Spleen (tissue), 11 donors: Measurements from ENCODE around the gene ZNF148. TPM values are rescaled to one million over a fixed set of nuclear protein-coding genes. Genes with fewer than 3 reads are reported as not detected.

Experiments
- DNase-seq: peaks from one replicate; pipeline ENCODE4 v3.0.0-alpha.2; 2020
- H3K27ac ChIP-seq, 8 donors: fragments of 200-600 bp; sonication (generic) in 7 of 8; 1 replicate in 4 of 8; 2 replicates in 4 of 8; pipeline versions ENCODE4 v1.5.0 to v1.8.0; 2016 to 2021; ENCODE audit warnings: inconsistent platforms in 4 of 8, mild to moderate bottlenecking in 4 of 8, moderate library complexity in 1 of 8
- H3K27me3 ChIP-seq, 7 donors: fragments of 200-600 bp; sonication (generic) in 6 of 7; replicated peaks in 1 of 7; 1 replicate in 4 of 7; 2 replicates in 3 of 7; pipeline versions ENCODE4 v1.5.0 to v1.8.0; 2016 to 2021; ENCODE audit warnings: inconsistent platforms in 3 of 7, mild to moderate bottlenecking in 1 of 7
- H3K36me3 ChIP-seq, 6 donors: fragments of 200-600 bp; sonication (generic) in 5 of 6; 1 replicate in 4 of 6; 2 replicates in 2 of 6; pipeline versions ENCODE4 v1.5.0 to v1.8.0; 2016 to 2021; ENCODE audit warnings: inconsistent platforms in 2 of 6
- H3K4me1 ChIP-seq, 6 donors: fragments of 200-600 bp; sonication (generic) in 5 of 6; 1 replicate in 3 of 6; 2 replicates in 3 of 6; pipeline versions ENCODE4 v1.5.0 to v1.8.0; 2016 to 2021; ENCODE audit warnings: inconsistent platforms in 3 of 6
- H3K4me3 ChIP-seq, 8 donors: fragments of 200-600 bp; sonication (generic) in 7 of 8; 1 replicate in 4 of 8; 2 replicates in 4 of 8; pipeline versions ENCODE4 v1.5.0 to v1.8.0; 2016 to 2021; ENCODE audit warnings: inconsistent platforms in 4 of 8, mild to moderate bottlenecking in 4 of 8, moderate library complexity in 2 of 8
- H3K9me3 ChIP-seq, 8 donors: fragments of 200-600 bp; sonication (generic) in 7 of 8; 1 replicate in 4 of 8; 2 replicates in 4 of 8; pipeline versions ENCODE4 v1.5.0 to v1.8.0; 2016 to 2021; ENCODE audit warnings: inconsistent platforms in 4 of 8
- POLR2A ChIP-seq, 3 donors: fragments of 450-650 bp; IDR thresholded peaks; one replicate each; pipeline ENCODE4 v1.5.1; 2017; ENCODE audit warnings: antibody characterized with exemption in 3 of 3, mild to moderate bottlenecking in 1 of 3
- POLR2AphosphoS5 ChIP-seq, 3 donors: sonication (generic); formaldehyde crosslinking; IDR thresholded peaks; one replicate each; pipeline ENCODE4 v1.5.1; 2017; ENCODE audit warnings: antibody characterized with exemption in 3 of 3
- WGBS, 5 donors: extraction: QIAGEN DNeasy Blood & Tissue Kit in 3 of 5; methylation state at CpG; one replicate each; pipeline versions ENCODE4 v1.1.5 to v1.1.7; 2013 to 2018; 5-methylcytosine and 5-hydroxymethylcytosine counted together
- intact Hi-C: fragments of 100-400 bp; cut with DNase I; formaldehyde crosslinking; loops from one replicate; pipeline ENCODE4 v1.15.0; 2023; ENCODE audit warnings: low total_unique reads
- polyA plus RNA-seq, 3 donors: library from polyadenylated mRNA; stranded (reverse); fragments of 200-250 nt; gene quantifications; one replicate each; pipeline ENCODE4 v1.2.1, GENCODE V29; 2013
- total RNA-seq, 7 donors: library from RNA; depleted of rRNA in 3 of 7; stranded (reverse); fragments of >200 nt in 3 of 7; fragmentation: NEBNext Ultra II Directional in 4 of 7; extraction: Animal tissue kit (Norgen Biotek cat#: 25700) in 4 of 7; gene quantifications; one replicate each; pipeline versions ENCODE4 v1.1.0 to v1.2.1, GENCODE V29; 2016 to 2021
- TF ChIP-seq, protein P1 (sequence below), 11 experiments: fragments of 200-600 bp in 7 of 11; fragments of 450-650 bp in 4 of 11; sonication (generic) in 4 of 11; IDR thresholded peaks in 8 of 11; conservative IDR thresholded peaks in 3 of 11; 1 replicate in 7 of 11; 2 replicates in 4 of 11; pipeline versions ENCODE4 v1.4.0 to v1.8.0; 2016 to 2021; ENCODE audit warnings: antibody characterized with exemption in 11 of 11, inconsistent platforms in 4 of 11, mild to moderate bottlenecking in 1 of 11
- donor health status: healthy with polysubstance abuse.
- donor health status: DM: no; HTN: no; CAD: no; lungs with moderate emphysema.
- donor health status: DM: no; HTN: no; CAD: no.
- donor health status: Bipolar disorder and iron deficiency.
- donor health status: healthy.
- donor health status: DM: no; HTN: no; CAD: no.
- donor health status: DM: yes; HTN: yes; CAD: no.

The ZNF148 gene
- total and polyA plus RNA-seq, 10 donors = 4.1 to 66.0 (median 39.0) TPM

DNA sequence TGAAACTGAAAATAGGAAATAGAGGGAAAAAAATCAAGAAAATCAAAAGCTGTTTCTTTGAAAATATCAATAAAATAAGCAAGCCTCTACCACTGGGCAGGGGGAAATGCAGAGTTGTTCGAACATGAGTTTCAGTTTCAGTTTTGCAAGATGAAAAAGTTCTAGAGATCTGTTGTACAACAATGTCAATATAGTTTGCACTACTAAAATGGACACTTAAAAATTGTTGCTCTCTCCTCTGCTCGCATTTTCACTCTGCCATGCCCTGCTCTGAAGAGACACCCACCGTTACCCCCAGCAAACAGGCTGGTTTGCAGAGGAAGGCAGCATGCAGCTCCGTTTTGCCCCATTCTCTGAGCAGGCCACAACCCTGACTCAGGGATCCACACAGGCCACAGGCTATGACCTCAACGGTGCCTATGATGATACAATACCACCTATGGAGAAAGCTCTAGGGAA lies 64.5 kb downstream of the ZNF148 start:
- TF ChIP-seq POLR2A (IDR thresholded peaks at IDR 0.05) (no peak), POLR2AphosphoS5 (IDR thresholded peaks at IDR 0.05) (peak in 2 of 3 donors; percentile 22 to 40)
- TF ChIP-seq, protein P1, sequence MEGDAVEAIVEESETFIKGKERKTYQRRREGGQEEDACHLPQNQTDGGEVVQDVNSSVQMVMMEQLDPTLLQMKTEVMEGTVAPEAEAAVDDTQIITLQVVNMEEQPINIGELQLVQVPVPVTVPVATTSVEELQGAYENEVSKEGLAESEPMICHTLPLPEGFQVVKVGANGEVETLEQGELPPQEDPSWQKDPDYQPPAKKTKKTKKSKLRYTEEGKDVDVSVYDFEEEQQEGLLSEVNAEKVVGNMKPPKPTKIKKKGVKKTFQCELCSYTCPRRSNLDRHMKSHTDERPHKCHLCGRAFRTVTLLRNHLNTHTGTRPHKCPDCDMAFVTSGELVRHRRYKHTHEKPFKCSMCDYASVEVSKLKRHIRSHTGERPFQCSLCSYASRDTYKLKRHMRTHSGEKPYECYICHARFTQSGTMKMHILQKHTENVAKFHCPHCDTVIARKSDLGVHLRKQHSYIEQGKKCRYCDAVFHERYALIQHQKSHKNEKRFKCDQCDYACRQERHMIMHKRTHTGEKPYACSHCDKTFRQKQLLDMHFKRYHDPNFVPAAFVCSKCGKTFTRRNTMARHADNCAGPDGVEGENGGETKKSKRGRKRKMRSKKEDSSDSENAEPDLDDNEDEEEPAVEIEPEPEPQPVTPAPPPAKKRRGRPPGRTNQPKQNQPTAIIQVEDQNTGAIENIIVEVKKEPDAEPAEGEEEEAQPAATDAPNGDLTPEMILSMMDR (IDR thresholded peaks at IDR 0.05 in 8 of 11, conservative IDR thresholded peaks at IDR 0.05 in 3 of 11) = no peak
- 5 to 12% (median 8%) methylated on average over 5 of the region's 5 CpGs for WGBS, 5 donors
- intact Hi-C loops = no loop called here
- no peak for DNase-seq
- Histone ChIP-seq H3K9me3 (no peaks in the 10 kb centered on the region), H3K27me3 (no peaks in the 10 kb centered on the region), H3K4me1 (peaks cover 5 to 46% (median 25%) of the 10 kb centered on the region in 6 donors), H3K27ac (peak overlapping the region; percentile 21 to 77 (median 62)), H3K36me3 (peaks cover 0 to 29% (median 3%) of the 10 kb centered on the region in 6 donors), H3K4me3 (peak overlapping the region; percentile 14 to 67 (median 30))

DNA sequence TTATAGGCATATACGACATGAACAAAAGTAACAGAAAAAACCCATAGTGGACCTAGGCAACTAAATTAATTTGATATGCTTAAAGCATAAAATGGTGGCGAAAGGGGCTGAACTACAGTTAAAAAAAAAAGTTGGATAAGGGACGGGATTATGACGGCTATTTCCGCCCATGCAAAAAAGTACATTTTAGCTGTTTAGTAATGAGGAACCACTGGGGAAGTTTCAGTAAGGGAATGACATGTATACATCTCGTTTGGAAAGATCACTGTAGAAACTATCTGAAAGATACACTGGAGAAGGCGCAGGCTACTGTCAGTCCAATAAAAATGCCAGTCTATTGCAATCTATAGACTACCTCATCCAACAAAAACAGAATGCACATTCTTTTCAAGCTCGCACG lies 65.6 kb downstream of the ZNF148 start:
- intact Hi-C loops = no loop called here

DNA sequence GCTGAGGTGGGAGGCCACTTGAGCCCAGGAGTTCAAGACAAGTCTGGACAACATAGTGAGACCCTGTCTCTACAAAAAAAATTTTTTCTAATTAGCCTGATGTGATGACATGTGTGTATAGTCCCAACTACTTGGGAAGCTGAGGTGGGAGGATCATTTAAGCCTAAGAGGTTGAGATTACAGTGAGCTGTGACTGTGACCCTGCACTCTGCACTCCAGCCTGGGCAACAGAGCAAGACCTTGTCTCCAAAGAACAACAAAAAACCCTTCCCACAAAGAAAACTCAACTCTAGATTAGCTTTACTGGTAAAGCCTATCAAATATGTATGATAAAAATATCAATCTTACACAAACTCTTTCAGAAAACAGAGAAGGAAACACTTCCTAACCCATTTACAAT lies 68.5 kb downstream of the ZNF148 start:
- no peak for TF ChIP-seq POLR2AphosphoS5 (IDR thresholded peaks at IDR 0.05)
- TF ChIP-seq, protein P1 (IDR thresholded peaks at IDR 0.05 in 8 of 11, conservative IDR thresholded peaks at IDR 0.05 in 3 of 11) = no peak
- TF ChIP-seq POLR2A (IDR thresholded peaks at IDR 0.05) = no peak
- DNase-seq = no peak
- H3K4me1 ChIP-seq = peaks cover 5 to 51% (median 20%) of the 10 kb centered on the region in 6 donors
- peaks cover 0 to 43% (median 0%) of the 10 kb centered on the region in 6 donors for H3K36me3 ChIP-seq
- H3K27ac ChIP-seq = no peak overlapping the region
- H3K9me3 ChIP-seq = no peaks in the 10 kb centered on the region
- intact Hi-C loops = no loop called here
- no peak overlapping the region for H3K4me3 ChIP-seq
- H3K27me3 ChIP-seq = no peaks in the 10 kb centered on the region

More for the DNA sequence above, 65.6 kb downstream of the ZNF148 start:
- TF ChIP-seq, protein P1 (IDR thresholded peaks at IDR 0.05 in 8 of 11, conservative IDR thresholded peaks at IDR 0.05 in 3 of 11) = no peak
- TF ChIP-seq POLR2A (IDR thresholded peaks at IDR 0.05) (no peak), POLR2AphosphoS5 (IDR thresholded peaks at IDR 0.05) (no peak)
- Histone ChIP-seq H3K36me3 (peaks cover 0 to 32% (median 2%) of the 10 kb centered on the region in 6 donors), H3K27ac (peak overlapping the region in 2 of 8 donors; percentile 72 to 77), H3K9me3 (no peaks in the 10 kb centered on the region), H3K27me3 (no peaks in the 10 kb centered on the region), H3K4me1 (peaks cover 5 to 52% (median 26%) of the 10 kb centered on the region in 6 donors), H3K4me3 (no peak overlapping the region)
- 78 to 91% (median 85%) methylated on average over 9 of the region's 9 CpGs for WGBS, 5 donors
- DNase-seq = no peak

DNA sequence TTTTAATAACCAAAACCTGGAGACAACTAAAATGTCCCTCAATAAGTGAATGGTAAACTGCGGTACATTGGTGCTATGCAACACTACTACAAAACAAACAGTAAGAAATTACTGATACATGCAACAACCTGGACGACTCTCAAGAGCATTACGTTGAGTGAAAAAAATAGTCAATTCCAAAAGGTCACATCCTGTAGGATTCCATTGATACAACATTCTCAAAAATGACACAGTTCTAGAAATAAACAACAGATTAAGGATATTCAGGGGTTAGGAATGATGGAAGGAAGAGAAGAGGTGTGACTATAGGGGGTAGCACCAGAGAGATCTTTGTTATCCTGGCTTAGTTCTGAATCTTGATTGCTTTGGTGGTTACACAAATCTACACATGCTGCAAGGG lies 72.2 kb downstream of the ZNF148 start:
- no peak overlapping the region for H3K4me3 ChIP-seq
- no peaks in the 10 kb centered on the region for H3K27me3 ChIP-seq
- H3K27ac ChIP-seq = no peak overlapping the region
- intact Hi-C loops = no loop called here
- DNase-seq = no peak
- 84 to 93% (median 88%) methylated on average over 3 of the region's 3 CpGs for WGBS, 5 donors
- TF ChIP-seq POLR2A (IDR thresholded peaks at IDR 0.05) = no peak
- TF ChIP-seq, protein P1 (IDR thresholded peaks at IDR 0.05 in 8 of 11, conservative IDR thresholded peaks at IDR 0.05 in 3 of 11) = no peak
- no peak for TF ChIP-seq POLR2AphosphoS5 (IDR thresholded peaks at IDR 0.05)
- peaks cover 0 to 43% (median 0%) of the 10 kb centered on the region in 6 donors for H3K36me3 ChIP-seq
- peaks cover 0 to 46% (median 0%) of the 10 kb centered on the region in 6 donors for H3K4me1 ChIP-seq
- no peaks in the 10 kb centered on the region for H3K9me3 ChIP-seq
